ENCODE data around the gene PRSS1. TPM values are rescaled to one million over a fixed set of nuclear protein-coding genes. Genes with fewer than 3 reads are reported as not detected.

PRSS1 gene
- polyA plus RNA-seq, 1 experiment, result not detected

DNA sequence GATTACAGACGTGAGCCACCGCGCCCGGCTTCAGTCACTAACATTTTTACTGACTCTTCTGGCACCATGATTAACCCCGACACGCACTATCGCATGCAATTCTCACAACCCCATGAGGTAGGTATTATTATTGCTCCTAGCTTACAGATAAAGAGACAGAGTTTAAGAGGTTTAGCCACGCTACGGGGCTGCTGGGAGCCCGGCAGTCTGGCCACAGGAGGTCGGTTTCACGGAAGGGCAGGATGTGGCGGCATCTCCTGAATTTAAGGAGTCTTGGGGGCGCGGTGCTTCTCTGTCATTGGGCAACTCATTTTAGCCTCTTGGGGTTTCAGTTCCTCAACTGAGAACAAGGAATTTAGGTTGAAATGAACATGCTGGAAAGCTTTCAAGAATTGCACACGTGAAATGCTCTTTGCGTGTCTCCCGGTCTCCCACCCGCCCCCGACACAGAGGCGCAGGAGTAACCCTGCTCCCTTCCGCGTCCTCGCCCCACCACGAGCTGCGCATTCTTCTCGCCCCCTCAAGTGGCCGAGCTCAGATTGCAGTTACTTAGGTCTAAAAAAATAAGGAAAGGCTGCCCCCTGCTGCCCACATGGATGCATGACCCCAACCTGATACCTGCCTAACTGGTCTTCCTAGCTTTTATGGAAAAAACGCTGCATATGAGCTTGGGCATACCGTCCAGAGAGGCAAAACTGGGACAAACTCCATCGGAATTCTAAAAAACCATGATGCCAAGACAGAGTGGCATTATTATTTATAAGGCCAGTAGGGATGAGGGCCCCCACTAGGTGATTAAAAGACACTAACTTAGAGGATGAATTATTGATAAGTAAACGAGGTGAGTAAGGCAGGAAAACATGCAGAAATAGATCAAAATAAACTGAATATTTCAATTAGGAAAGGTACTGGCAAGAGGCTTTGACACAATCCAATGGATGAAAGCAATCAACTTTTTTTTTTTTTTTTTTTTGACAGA, 33.9 kb downstream of the PRSS1 start:
- POLR2A ChIA-PET, result interaction anchor here (0.5 to 1.0 kb wide), 3 partner anchors 179 to 407 kb away, joined by 3 read pairs; no protein-coding TSS in a partner anchor

DNA sequence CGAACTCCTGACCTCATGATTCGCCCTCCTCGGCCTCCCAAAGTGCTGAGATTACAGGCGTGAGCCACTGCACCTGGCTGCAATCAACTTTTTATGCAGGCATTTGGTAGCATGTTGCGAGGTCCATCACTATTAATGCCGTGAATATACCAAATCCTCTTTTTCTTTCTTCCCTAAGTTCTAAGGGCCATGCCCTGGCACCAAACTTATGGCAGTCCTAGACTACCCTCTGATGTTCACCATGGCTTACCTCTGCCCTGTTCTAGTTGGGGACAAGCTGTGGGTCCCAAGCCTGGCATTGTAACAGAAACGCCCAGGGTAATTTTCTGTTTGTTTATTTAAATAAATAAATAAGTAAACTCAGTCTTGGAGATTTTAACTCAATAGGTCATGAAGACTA, 34.8 kb downstream of the PRSS1 start:
- CTCF ChIA-PET, result interaction anchor here (0.7 to 6.8 kb wide), 27 partner anchors 23 to 1381 kb away, joined by 3 to 262 read pairs (median 5); no protein-coding TSS in a partner anchor
- no peak overlapping the region for H3K4me3 ChIP-seq (ENCODE audit: low read depth, low read length)
- POLR2A ChIA-PET, result no interaction called here
- H3K9me3 ChIP-seq (ENCODE audit: control insufficient read depth, insufficient read depth, low read length), result no peaks in the 10 kb centered on the region
- TF ChIP-seq, protein P1, sequence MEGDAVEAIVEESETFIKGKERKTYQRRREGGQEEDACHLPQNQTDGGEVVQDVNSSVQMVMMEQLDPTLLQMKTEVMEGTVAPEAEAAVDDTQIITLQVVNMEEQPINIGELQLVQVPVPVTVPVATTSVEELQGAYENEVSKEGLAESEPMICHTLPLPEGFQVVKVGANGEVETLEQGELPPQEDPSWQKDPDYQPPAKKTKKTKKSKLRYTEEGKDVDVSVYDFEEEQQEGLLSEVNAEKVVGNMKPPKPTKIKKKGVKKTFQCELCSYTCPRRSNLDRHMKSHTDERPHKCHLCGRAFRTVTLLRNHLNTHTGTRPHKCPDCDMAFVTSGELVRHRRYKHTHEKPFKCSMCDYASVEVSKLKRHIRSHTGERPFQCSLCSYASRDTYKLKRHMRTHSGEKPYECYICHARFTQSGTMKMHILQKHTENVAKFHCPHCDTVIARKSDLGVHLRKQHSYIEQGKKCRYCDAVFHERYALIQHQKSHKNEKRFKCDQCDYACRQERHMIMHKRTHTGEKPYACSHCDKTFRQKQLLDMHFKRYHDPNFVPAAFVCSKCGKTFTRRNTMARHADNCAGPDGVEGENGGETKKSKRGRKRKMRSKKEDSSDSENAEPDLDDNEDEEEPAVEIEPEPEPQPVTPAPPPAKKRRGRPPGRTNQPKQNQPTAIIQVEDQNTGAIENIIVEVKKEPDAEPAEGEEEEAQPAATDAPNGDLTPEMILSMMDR (IDR thresholded peaks at IDR 0.05; ENCODE audit: low read depth, low read length), result 0 out of 2 replicates have a peak, but pooled peaks have one; percentile 6
- peaks cover 7% of the 10 kb centered on the region for H3K27me3 ChIP-seq (ENCODE audit: control insufficient read depth, insufficient read depth, low read length)
- no peak for DNase-seq (ENCODE audit: low read depth, low spot score)
- no peak overlapping the region for H3K27ac ChIP-seq (ENCODE audit: low read depth, low read length)

More for the DNA sequence above, 33.9 kb downstream of the PRSS1 start:
- CTCF ChIA-PET, result interaction anchor here (0.5 to 6.8 kb wide), 94 partner anchors 9 to 444 kb away, joined by 3 to 262 read pairs (median 5); no protein-coding TSS in a partner anchor
- DNase-seq (ENCODE audit: low read depth, low spot score), result peak; percentile 77
- H3K9me3 ChIP-seq (ENCODE audit: control insufficient read depth, insufficient read depth, low read length), result no peaks in the 10 kb centered on the region
- H3K4me3 ChIP-seq (ENCODE audit: low read depth, low read length), result peak overlapping the region; percentile 33
- TF ChIP-seq, protein P1 (IDR thresholded peaks at IDR 0.05; ENCODE audit: low read depth, low read length), result peak; percentile 90
- H3K27me3 ChIP-seq (ENCODE audit: control insufficient read depth, insufficient read depth, low read length), result peaks cover 7% of the 10 kb centered on the region
- H3K27ac ChIP-seq (ENCODE audit: low read depth, low read length), result no peak overlapping the region

DNA sequence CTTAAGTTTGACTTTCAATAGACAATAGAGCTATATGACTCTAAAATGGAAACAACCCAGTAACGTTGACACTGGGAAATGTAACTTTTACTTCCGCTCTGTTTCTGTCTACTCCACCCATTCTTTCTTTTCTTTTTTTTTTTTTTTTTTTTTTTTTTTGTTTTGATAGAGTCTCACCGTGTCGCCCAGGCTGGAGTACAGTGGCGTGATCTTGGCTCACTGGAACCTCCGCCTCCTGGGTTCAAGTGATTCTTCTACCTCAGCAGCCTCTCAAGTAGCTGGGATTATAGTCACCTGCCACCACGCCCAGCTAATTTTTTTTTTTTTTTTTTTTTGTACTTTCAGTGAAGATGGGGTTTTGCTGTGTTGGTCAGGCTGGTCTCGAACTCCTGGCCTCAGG, 35.4 kb downstream of the PRSS1 start:
- Histone ChIP-seq H3K27me3 (ENCODE audit: control insufficient read depth, insufficient read depth, low read length) (peaks cover 7% of the 10 kb centered on the region), H3K4me3 (ENCODE audit: low read depth, low read length) (no peak overlapping the region), H3K9me3 (ENCODE audit: control insufficient read depth, insufficient read depth, low read length) (no peaks in the 10 kb centered on the region), H3K27ac (ENCODE audit: low read depth, low read length) (no peak overlapping the region)
- CTCF ChIA-PET, result interaction anchor here (0.6 to 6.8 kb wide), 19 partner anchors 25 to 1380 kb away, joined by 3 to 262 read pairs (median 5); no protein-coding TSS in a partner anchor
- TF ChIP-seq, protein P1 (IDR thresholded peaks at IDR 0.05; ENCODE audit: low read depth, low read length), result no peak
- POLR2A ChIA-PET, result no interaction called here
- no peak for DNase-seq (ENCODE audit: low read depth, low spot score)

DNA sequence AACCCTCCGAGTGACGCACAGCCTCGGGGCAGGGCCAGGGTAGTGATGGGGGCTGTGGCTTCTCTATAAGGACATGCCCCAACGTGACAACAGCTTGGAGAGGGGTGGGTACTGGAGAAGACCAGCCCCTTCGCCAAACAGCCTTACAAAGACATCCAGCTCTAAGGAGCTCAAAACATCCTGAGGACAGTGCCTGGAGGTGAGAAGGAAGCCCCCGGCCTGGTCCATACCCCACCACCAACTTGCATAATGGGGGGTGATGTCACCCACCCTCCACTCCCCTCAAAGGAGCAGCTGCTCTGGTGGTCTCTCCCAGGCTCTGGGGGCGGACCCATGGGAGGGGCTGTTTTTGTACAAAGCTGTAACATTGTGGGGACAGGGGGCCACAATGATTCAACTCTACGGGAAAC, 36.6 kb downstream of the PRSS1 start:
- H3K9me3 ChIP-seq (ENCODE audit: control insufficient read depth, insufficient read depth, low read length), result no peaks in the 10 kb centered on the region
- ChIA-PET CTCF (interaction anchor here (0.5 to 6.8 kb wide), 10 partner anchors 23 to 483 kb away, joined by 3 to 262 read pairs (median 4); no protein-coding TSS in a partner anchor), POLR2A (no interaction called here)
- TF ChIP-seq, protein P1 (IDR thresholded peaks at IDR 0.05; ENCODE audit: low read depth, low read length), result no peak
- peaks cover 7% of the 10 kb centered on the region for H3K27me3 ChIP-seq (ENCODE audit: control insufficient read depth, insufficient read depth, low read length)
- DNase-seq (ENCODE audit: low read depth, low spot score), result no peak
- no peak overlapping the region for H3K27ac ChIP-seq (ENCODE audit: low read depth, low read length)
- no peak overlapping the region for H3K4me3 ChIP-seq (ENCODE audit: low read depth, low read length)
